Body of pancreas (tissue), 4 donors: ENCODE data around the gene COL4A4.
"Not testable (repeated sequence)": the region's sequence is repeated elsewhere in the genome, so short reads cannot be mapped to it uniquely, and the experiment has no call there.

ENCODE experiments used
- CTCF ChIP-seq, 7 experiments: fragments of 450-650 bp in 4 of 7; fragments of 200-600 bp in 3 of 7; sonication (generic) in 3 of 7; IDR thresholded peaks; one replicate each; pipeline ENCODE4 v1.5.1; 2016 to 2019; ENCODE audit warnings: antibody characterized with exemption in 7 of 7
- POLR2A ChIP-seq, 3 donors: fragments of 450-650 bp; IDR thresholded peaks; one replicate each; pipeline ENCODE4 v1.6.1; 2016; ENCODE audit warnings: antibody characterized with exemption in 3 of 3, mild to moderate bottlenecking in 2 of 3

- TF ChIP-seq CTCF, POLR2A (IDR thresholded peaks at IDR 0.05): not testable (repeated sequence)
Observed at GRCh38 chr2:227171779-227172178, 7.8 kb upstream of the COL4A4 start.
